ENCODE results near the gene LOXL3.
A peak's percentile ranks its signal among the peaks of the same experiment; 100 is the strongest.
"Not testable (repeated sequence)": the region's sequence is repeated elsewhere in the genome, so short reads cannot be mapped to it uniquely, and the experiment has no call there.

LOXL3 gene

DNA sequence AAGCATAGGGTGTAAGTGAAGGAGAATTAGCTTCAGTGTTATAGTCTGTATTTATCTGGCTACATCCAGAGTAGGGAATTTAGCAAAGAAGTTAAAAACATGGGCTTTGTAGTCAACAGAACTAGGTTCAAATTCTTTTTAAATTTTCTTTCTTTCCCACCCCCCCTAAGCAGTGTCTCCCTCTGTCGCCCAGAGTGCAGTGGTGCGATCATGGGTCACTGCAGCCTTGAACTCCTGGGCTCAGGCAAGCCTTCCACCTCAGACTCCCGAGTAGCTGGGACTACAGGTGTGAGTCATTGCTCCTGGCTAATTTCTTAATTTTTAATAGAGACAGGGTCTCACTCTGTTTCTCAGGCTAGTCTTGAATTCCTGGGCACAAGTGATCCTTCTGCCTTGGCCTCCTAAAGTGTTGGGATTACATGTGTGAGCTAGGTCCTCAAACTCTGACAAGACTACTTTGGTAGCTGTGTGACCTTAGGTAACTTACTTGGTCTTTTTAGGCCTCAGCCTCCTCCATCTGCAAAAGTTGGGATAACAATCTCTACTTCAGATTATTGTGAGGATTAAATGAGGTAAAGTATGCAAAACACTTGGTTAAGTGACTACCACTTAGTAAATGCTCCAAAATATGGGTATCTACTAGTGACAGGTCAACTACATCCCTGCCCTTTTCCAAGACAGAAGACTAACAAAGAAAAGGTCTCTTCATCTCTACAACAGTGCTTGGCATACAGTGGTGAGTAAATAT lies 18.6 kb upstream of the LOXL3 start:
- DNase-seq: no peak

DNA sequence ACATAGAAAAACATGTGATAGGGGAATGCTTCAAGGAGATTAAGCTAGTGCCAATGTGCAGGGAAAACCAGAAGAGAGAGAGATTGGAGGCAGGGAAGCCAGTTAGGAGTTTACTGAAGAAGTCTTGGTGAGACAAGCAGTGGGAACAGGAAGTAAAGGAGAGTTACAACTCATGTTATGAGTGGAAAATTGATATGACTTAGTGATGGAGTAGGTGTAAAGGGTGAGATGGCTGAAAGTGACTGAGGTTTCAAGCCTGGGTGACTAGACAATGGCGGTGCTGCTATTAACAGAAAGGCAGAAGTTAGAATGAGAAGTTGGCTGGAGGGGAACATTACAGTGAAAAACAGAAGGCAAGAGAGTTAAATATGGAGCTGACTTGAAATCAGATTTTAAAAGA lies 17.3 kb upstream of the LOXL3 start:
- DNase-seq: no peak

DNA sequence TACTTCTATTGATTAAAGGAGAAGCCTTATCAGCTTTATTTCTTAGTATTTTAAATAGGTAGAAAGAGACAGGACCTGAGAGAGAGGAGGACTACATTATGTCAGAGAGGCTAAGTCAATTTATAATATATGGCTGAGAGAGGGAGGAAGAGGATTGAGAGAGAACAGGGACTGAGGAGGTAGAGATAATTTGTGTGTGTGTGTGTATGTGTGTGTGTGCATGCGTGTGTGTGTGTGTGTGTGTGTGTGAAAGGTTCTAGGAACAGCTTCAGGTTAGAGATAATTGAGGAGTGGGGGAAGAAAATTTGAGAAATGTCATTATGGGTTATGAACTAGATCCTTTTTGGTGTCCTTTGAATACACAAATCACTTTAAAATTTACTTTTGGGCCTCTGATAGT lies 15.9 kb upstream of the LOXL3 start:
- DNase-seq: no peak

DNA sequence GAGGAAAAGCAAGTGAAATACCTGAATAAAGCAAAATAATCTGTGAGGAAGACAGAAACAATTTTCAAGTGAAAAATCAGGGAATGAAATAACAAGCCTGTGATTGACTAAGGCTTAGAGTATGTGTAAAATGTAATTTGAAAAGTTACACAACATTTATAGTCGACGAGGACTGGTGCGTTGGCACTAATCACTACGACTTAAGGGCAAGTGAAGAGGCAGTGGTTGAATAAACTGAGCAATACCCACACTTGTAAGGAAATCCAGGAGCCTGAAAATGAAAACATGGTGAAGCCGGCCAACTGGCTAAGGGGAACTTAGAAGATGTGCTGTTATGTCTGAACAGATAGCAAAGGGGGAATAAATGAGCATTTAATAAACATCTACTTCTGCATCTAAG lies 14.1 kb upstream of the LOXL3 start:
- DNase-seq: no peak

DNA sequence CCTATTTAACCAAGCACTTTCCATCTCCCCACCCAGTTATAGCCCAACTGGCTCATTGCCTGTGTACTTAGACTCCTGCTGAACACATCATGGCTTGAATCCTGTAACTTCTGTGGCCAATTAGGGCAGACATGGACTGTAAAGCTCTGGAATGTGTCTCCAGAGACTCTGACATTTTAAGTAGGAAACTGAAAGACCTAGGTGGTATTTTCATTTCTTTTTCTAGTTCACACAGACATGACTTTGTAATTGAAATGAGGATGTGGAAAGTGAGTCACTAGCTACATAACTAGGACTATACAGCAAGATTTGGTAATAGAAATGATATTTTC lies 13.0 kb upstream of the LOXL3 start:
- DNase-seq: no peak

DNA sequence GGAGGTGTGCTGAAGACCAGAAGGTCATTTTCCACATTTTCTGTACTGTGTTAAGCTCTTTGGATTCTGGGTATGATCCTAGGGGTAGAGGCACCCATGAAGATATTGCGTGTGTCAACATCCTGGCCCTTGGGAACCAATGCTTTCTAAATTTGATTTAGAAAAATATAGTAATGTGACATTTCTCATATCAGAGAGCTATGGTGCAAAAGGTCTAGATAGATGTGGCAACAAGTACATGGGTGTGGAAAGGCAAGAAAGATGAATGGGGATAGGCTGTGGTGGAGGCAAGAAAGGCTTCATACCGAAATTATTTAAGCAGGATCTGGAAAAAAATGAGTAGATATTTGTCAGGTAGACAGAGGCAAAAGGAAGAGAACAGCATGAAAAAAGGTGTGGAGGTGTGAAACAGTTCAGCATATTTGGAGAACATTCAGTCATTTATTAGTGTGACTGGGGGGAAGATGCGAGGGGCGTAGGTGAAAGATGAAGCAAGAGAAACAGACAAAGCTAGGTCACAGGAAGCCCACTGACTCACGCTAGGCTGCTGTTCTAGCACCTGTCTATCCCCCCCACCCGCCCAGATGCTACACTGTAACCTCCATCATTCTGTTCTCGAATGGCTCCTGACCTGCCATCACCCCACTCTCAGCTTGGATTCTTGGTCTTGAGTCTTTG lies 12.5 kb upstream of the LOXL3 start:
- DNase-seq: no peak

DNA sequence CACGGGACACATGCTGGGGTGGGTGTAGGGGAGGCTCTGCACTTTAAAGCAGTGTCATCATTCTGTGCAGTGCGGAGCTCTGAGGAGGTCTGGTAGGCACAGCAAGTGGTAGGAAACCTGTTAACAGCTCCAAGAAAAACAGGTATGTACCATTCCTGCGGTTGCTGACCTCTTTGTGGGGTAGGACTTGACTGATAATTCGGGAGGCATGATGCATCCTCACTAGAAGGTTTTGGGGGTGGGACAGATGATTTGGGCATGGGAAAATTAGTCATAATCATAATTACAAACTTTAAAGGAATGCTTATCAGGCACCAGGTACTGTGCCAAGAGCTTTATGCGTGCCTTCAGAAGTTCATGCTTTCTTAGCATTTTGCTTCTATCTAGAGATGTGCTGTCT lies 10.5 kb upstream of the LOXL3 start:
- no peak for DNase-seq

DNA sequence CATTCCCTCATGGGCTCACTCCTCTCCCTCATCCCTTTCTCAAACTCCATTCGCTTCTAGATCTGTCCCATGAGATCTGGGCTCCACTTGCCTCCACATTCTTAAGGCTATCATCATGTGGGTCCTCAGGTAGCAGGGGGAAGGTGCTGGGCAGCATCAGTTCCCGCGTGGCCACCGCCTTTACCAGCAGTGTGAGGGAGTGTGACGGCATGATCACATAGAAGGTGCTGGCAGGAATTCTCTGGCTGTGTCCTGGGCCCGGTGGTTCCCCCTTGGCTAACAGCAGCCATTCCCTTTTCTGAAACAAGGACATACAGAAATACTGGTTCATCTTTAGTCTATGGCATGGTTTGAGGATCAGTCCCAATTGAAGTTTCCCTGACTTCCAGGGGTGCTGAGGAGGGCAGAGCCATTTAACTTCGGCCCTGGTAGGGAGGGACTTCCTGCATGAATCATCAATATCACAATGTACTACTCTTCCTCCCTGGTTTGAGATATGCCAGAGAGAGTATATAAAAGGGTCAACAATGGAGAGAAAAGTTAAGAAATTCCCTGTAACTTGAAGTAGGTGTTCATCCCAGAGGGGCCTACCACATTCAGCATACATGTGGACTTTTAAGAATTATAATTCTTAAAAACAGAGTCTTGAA lies 8.5 kb upstream of the LOXL3 start:
- no peak for DNase-seq

DNA sequence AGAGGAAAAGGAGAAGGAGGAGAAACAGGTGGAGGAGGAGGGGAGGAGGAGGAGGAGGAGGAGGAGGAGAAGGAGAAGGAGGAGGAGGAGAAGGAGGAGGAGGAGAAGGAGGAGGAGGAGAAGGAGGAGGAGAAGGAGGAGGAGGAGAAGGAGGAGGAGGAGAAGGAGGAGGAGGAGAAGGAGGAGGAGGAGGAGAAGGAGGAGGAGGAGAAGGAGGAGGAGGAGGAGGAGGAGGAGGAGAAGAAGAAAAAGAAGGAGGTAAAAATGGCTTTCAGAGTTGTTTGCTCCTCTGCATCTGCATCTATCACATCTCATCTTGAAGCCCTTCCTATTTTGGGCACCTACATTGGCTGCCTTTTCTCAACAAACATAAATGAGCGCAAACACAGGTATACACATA lies 7.3 kb upstream of the LOXL3 start:
- DNase-seq: not testable (repeated sequence)

DNA sequence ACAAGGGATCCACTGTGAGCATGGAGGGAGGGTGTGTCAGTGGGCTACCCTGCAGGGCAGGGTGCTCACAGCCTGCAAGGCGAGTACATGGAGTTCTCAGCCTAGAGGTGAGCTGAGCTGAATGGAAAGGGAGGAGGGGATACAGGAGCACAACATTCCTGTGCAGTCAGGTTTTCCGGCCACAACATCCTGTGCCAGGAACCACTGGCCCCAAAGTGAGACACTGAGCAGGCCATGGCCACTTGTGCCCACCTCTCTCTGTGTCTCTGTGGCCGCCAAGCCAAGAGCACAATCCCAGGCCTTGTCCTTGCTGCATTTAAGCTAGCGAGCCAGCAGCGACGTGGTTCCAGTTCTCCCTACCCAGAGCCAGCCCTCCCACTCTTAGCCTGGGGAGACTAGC lies 6.8 kb upstream of the LOXL3 start:
- no peak for DNase-seq

DNA sequence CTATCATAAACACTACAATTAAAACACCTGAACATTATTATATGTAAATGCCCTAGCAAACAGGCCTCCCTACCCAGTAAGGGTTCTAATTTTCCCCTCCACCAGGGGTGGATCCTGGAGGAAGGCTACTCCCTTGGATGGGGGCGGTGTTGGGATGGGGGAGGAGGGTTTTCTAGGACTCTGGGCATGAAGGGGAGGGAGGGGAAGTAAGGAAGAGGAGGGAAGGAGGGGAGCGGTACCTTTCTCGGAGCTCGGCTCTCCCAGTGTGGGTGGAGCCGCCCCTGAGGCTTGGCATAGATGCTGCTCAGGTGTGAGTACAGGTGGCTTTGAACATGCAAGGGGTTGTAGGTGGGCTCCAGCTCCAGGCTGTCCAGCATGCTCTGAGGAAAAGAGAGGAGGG lies 6.2 kb upstream of the LOXL3 start:
- no peak for DNase-seq

DNA sequence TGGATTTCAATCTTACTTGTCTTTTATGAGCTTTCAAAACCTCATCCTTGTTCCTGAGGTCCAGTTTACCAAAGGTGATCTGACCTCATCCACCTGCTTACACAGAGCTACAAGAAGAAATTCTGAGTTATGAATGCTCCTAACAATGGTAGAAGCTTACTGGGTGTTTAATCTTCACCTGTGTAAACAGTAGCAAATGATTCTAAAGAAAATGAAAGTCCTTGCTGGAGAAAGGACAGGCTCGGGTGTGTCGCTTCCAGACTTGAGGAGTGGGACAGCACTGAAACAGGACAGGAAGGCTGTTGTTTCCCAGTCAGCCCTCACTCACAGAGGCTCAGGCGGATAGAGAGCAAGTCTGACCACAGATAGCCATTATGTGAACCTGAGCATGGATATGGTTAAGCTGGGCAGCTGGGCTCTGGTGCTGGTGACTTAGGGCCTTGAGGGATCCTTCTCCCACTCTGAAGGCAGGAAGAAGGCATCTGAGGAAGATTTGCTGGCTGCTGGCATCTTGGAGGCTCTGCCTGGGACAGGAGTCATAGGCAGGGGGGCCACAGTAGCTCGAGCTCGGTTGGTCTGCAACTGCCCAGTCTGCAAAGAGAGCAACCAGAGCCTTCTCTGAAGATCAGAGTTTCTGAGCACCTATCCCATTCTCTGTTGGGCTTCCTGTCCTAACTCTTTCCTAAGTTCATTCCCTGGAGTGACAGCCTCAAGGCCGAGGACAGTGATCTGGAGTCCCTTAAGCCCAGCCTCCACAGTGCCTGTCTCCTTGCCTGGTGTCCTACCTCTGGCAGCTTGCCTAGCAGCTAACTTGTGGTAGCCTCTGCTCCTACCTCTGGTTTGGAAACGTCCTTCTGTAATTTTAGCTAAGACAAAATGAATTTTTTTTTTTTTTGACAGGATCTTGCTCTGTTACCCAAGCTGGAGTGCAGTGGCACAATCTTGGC lies 4.8 kb upstream of the LOXL3 start:
- DNase-seq: no peak

DNA sequence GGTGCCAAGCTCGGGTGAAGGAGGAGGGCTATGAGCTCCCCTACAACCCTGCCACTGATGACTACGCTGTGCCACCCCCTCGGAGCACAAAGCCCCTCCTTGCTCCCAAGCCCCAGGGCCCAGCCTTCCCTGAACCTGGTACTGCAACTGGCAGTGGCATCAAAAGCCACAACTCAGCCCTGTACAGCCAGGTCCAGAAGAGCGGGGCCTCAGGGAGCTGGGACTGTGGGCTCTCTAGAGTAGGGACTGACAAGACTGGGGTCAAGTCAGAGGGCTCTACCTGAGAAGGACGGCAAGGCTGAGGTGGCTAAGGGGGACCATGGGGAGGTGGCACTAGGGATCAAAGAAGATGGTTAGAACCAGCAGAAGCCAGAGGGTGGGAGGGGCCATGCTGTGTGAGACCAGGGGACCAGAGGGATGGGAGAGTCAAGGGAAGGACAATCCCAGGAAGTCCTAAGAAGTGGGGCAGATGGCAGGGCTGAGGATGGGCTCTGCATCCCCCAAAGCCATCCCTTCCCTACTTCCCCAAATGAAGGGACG lies 3.2 kb upstream of the LOXL3 start:
- no peak for DNase-seq

DNA sequence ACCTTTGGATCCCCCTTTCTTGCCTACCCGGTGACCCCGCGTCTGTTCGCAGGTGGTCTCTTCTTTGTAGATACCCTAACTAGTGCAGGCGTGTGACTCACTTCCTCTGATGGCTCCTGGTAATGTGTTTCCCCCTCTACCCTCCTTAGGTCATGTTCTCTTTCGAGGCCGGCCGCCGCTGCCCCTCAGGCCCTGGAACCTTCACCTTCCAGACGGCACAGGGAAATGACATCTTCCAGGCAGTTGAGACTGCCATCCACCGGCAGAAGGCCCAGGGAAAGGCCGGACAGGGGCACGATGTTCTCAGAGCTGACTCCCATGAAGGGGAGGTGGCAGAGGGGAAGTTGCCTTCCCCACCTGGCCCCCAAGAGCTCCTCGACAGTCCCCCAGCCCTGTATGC lies 2.4 kb upstream of the LOXL3 start:
- DNase-seq: no peak

DNA sequence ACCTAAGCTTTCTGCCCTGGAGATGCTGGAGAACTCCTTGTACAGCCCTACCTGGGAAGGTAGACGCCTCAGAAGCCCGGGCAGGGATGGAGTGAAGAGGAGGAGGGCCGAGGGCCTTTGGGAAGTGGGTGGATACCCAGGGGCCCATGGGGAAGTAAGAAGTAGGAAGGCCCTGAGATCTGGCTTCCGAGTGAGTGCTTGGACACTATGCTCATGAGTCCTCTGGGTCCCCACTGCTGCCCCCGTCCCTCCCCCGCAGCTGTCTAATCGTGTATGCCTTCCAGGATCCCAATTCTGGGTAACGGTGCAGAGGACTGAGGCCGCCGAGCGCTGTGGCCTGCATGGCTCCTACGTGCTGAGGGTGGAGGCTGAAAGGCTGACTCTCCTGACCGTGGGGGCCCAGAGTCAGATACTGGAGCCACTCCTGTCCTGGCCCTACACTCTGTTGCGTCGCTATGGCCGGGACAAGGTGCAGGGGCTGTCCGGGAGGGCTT lies 1.9 kb upstream of the LOXL3 start:
- no peak for DNase-seq

DNA sequence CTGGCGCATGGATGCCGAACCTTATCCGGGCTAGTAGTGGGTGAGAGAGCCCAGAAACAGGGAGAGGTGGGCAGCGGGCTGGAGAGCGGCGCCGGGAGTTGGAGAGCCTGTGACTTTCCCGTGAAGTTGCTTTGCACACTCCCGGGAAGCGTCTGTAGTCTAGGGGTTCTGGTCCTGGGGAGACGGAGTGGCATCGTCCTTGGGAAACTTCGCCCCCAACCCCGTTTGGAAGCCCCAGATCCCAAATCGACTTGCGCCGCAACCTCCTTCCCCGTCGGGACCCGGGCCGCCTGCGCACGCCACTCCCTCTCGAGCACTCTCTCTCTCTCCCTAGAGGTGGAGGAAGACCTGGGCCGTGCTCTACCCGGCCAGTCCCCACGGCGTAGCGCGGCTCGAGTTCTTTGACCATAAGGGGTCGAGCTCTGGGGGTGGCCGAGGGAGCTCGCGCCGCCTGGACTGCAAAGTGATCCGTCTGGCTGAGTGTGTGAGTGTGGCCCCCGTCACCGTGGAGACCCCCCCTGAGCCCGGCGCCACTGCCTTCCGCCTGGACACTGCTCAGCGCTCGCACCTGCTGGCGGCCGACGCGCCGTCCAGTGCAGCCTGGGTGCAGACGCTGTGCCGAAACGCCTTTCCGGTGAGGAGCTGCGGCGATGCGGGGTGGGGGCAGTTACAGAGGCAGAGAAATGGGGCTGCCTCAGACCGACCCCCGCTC lies 1.2 kb upstream of the LOXL3 start:
- peak; percentile 39 for DNase-seq

DNA sequence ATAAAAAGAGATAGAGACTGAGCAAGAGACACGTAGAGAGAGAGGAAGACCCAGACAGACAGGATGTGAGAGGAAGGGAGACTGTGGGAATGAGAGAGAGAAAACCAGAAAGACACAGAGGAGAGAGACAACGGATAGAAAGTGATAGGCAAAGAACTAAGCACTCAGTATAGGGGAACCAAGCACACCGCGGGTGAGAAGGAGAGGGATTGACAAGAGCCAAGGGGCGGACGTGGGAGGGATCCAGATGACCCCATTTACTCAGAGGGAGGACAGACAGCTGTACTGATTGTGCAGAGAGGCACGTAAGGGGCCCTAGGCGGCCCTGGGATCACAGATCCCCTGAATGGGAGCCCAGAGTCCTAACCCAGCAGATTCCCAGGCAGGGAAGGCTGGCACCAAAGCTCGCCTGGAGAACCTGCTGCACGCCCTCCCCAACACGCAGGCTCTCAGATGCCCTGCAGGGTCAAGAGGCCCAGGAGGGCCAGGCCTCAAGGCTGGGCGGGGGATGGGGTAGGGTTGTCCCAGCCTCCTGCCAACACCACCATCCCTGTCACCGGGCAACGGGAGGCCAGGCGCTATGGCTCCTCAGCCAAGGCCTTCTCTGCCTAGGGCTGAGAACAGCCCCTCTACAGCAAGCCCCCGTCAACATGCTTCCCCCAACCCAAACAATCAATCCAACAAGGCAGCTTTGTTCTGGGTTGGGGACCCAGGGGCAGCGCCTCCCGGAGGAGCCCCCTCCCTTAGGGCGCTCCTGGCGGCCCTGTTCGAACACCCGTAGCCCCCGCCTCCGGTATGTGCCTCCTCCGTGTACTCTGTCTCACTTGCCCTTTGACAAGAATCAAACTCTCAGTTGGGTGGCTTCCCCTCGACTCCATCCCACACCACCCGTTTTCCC lies 579 bp downstream of the LOXL3 start:
- DNase-seq: no peak

DNA sequence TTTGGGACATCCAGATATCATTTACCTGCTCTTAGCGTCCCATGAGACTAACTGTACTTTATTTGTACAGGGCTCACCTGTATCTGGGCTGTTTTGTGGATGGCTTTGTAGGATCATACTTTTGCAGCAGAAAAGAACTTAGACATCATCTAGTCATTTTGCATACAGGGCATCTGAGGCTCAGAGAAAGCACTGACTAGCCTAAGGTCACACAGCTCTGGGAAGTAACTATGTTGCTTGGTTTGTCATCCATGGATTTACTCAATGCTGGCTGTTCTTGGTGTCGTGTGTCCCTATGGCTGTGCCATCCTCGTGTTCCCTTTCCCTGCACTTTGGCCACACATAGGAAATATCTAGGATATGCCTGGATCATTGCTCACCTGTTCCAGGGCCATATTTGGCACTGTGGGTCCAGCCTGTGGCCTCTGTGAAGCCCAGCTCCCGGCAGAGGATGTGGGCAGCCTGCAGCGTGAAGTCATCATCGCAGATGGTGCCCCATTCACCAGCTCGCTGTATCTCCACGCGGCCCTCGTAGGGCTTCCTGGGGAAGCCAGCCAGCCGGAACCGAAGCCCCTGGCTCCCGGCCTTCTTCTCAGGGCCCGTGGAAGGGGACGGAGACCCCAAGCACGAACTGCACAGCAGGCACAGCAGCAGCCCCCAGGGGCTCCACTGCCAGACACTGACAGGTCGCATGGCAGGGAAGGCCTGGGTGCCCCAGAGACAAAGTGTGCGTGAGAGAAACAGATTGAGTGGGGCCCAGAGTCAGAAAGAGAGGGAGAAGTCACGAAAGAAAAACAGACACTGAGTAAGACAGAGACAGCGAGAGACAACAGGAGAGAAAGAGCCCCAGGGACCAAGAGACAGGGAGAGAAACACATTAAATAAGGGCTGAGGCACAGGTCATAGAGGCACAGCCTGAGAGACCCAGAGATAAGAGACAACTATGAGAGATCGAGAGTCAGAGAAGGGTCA lies 1.5 kb downstream of the LOXL3 start:
- no peak for DNase-seq

DNA sequence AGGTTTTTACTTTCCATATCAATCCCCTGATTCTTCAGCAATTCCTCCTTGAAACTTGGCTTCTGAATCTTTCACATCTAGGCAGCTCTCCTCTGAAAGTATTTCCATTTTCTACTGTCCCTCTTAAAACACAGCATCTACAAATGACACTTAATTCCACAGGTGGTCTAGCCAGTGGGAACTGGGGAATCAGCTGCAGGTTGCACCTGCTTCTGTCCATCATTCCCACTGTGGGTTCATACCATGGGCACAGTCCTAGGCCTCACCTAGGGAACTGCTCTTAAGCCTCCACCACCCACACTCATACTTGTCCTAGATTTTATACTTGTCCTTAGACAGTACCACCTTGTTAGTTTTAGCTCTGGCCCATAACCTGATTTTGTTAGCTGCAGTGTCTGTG lies 2.2 kb downstream of the LOXL3 start:
- DNase-seq: no peak

DNA sequence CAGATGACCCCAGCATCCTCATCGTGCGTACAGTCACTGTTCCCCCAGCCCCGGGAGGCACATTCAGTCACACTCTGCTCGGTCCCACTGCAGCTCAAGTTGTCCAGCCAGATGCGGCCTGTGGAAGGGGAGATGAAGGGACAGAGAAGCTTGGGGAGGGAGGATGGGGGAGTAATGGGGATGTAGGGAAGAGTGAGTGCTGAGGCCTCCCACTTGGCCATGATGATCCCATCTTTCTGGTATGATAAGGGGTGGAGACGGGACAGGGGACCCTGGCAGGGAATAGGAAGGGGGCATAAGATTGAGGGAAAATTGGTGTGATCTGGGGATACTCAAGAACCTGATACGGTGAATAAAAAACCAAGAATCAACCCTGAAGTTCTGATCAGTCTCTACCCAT lies 3.5 kb downstream of the LOXL3 start:
- DNase-seq: no peak

Data from CD4-positive, alpha-beta T cell treated with Interleukin-15 for 1 hour (primary cell).